Fibroblast of mammary gland (primary cell): ENCODE results near the gene SNTG2.

Experiments used
- DNase-seq: peaks from one replicate; pipeline ENCODE4 v3.0.0-alpha.2; 2010; ENCODE audit warnings: low read depth
- H3K4me3 ChIP-seq: 2 replicates; pipeline ENCODE4 v1.5.1; 2011; ENCODE audit warnings: low read depth, mild to moderate bottlenecking, low read length, moderate library complexity; ENCODE audit not compliant: control insufficient read depth
- CTCF ChIP-seq: conservative IDR thresholded peaks from 2 replicates; pipeline ENCODE4 v1.5.1; 2011; ENCODE audit warnings: low read depth, low read length, inconsistent platforms; ENCODE audit not compliant: control insufficient read depth, insufficient read depth

Gene SNTG2

GRCh38 chr2:1168846-1169245 is 218.2 kb downstream of the SNTG2 start:
- no peak for DNase-seq
- no peak overlapping the region for H3K4me3 ChIP-seq
- TF ChIP-seq CTCF = no peak

GRCh38 chr2:1169291-1169949 is 218.8 kb downstream of the SNTG2 start:
- no peak for TF ChIP-seq CTCF

GRCh38 chr2:1170241-1170640 is 219.6 kb downstream of the SNTG2 start:
- no peak for TF ChIP-seq CTCF
- DNase-seq = no peak
- no peak overlapping the region for H3K4me3 ChIP-seq

More at GRCh38 chr2:1169291-1169949, 218.8 kb downstream of the SNTG2 start:
- no peak for DNase-seq
- no peak overlapping the region for H3K4me3 ChIP-seq

- H3K4me3 ChIP-seq = no peak overlapping the region
- no peak for DNase-seq
- TF ChIP-seq CTCF = no peak
Measured at GRCh38 chr2:1170711-1171110, 220.1 kb downstream of the SNTG2 start.

GRCh38 chr2:1173528-1173927 is 222.9 kb downstream of the SNTG2 start:
- H3K4me3 ChIP-seq = no peak overlapping the region
- no peak for DNase-seq
- no peak for TF ChIP-seq CTCF

GRCh38 chr2:1181893-1182292 is 231.2 kb downstream of the SNTG2 start:
- no peak for TF ChIP-seq CTCF
- H3K4me3 ChIP-seq = no peak overlapping the region
- DNase-seq = no peak

GRCh38 chr2:1183300-1183699 is 232.7 kb downstream of the SNTG2 start:
- H3K4me3 ChIP-seq = no peak overlapping the region
- no peak for TF ChIP-seq CTCF
- DNase-seq = no peak
